ENCODE results near the gene CD84.
"Not testable (repeated sequence)": the region's sequence is repeated elsewhere in the genome, so short reads cannot be mapped to it uniquely, and the experiment has no call there.

DNA sequence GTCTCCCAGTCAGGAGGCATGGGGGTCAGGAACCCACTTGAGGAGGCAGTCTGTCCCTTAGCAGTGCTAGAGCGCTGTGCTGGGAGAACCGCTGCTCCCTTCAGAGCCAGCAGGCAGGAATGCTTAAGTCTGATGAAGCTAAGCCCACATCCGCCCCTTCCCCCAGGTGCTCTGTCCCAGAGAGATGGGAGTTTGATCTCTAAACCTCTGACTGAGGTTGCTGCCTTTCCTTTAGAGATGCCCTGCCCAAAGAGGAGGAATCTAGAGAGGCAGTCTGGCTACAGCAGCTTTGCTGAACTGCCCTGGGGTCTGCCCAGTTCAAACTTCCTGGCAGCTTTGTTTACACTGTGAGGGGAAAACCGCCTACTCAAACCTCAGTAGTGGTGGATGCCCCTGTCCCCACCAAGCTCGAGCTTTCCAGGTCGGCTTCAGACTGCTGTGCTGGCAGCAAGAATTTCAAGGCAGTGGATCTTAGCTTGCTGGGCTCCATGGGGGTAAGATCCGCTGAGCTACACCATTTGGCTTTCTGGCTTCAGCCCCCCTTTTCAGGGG is 49.8 kb downstream of the CD84 start:
- TF ChIP-seq, protein P1, sequence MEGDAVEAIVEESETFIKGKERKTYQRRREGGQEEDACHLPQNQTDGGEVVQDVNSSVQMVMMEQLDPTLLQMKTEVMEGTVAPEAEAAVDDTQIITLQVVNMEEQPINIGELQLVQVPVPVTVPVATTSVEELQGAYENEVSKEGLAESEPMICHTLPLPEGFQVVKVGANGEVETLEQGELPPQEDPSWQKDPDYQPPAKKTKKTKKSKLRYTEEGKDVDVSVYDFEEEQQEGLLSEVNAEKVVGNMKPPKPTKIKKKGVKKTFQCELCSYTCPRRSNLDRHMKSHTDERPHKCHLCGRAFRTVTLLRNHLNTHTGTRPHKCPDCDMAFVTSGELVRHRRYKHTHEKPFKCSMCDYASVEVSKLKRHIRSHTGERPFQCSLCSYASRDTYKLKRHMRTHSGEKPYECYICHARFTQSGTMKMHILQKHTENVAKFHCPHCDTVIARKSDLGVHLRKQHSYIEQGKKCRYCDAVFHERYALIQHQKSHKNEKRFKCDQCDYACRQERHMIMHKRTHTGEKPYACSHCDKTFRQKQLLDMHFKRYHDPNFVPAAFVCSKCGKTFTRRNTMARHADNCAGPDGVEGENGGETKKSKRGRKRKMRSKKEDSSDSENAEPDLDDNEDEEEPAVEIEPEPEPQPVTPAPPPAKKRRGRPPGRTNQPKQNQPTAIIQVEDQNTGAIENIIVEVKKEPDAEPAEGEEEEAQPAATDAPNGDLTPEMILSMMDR (IDR thresholded peaks at IDR 0.05), result not testable (repeated sequence)
- TF ChIP-seq POLR2A (IDR thresholded peaks at IDR 0.05), result not testable (repeated sequence)

Data from adrenal gland (tissue), 5 donors.